Right lobe of liver (tissue), 6 donors: ENCODE results near the gene RBM44. TPM values are rescaled to one million over a fixed set of nuclear protein-coding genes. Genes with fewer than 3 reads are reported as not detected.
"Not testable (repeated sequence)": the region's sequence is repeated elsewhere in the genome, so short reads cannot be mapped to it uniquely, and the experiment has no call there.

ENCODE experiments used
- ATAC-seq, 4 donors: fragments of 200-7000 bp; cut with Tn5 transposase; one replicate each; pipeline ENCODE4 v1.9.1; 2020; ENCODE audit warnings: mild to moderate bottlenecking in 4 of 4, moderate library complexity in 4 of 4
- DNase-seq, 3 donors: peaks; one replicate each; pipeline ENCODE4 v3.0.0-alpha.2; 2020
- H3K27ac ChIP-seq, 3 donors: fragments of 200-600 bp; one replicate each; pipeline ENCODE4 v1.8.0; 2022
- H3K27me3 ChIP-seq, 2 donors: fragments of 200-600 bp; one replicate each; pipeline ENCODE4 v1.8.0; 2022
- H3K36me3 ChIP-seq, 4 donors: fragments of 200-600 bp; sonication (generic) in 1 of 4; one replicate each; pipeline versions ENCODE4 v1.5.1 to v1.8.0; 2017 to 2022; ENCODE audit warnings: control low read depth in 1 of 4
- H3K4me1 ChIP-seq, 4 donors: fragments of 200-600 bp; sonication (generic) in 1 of 4; one replicate each; pipeline versions ENCODE4 v1.5.1 to v1.8.0; 2017 to 2022; ENCODE audit warnings: control low read depth in 1 of 4
- H3K4me3 ChIP-seq, 3 donors: fragments of 200-600 bp; one replicate each; pipeline ENCODE4 v1.8.0; 2022
- H3K9me3 ChIP-seq, 4 donors: fragments of 200-600 bp; sonication (generic) in 1 of 4; one replicate each; pipeline versions ENCODE4 v1.5.1 to v1.8.0; 2017 to 2022; ENCODE audit warnings: control low read depth in 1 of 4
- CTCF ChIP-seq, 4 donors: fragments of 200-600 bp in 3 of 4; fragments of 450-650 bp in 1 of 4; IDR thresholded peaks; one replicate each; pipeline versions ENCODE4 v1.5.1 to v1.8.0; 2016 to 2022; ENCODE audit warnings: antibody characterized with exemption in 4 of 4, mild to moderate bottlenecking in 2 of 4
- POLR2A ChIP-seq: fragments of 450-650 bp; IDR thresholded peaks from one replicate; pipeline ENCODE4 v1.6.1; 2017; ENCODE audit warnings: antibody characterized with exemption, mild to moderate bottlenecking
- WGBS: methylation state at CpG from one replicate; pipeline ENCODE4 v1.1.6; 2018; ENCODE audit warnings: low coverage, low lambda C conversion rate; ENCODE audit not compliant: insufficient coverage; ENCODE audit errors: missing lambda C conversion rate; 5-methylcytosine and 5-hydroxymethylcytosine counted together
- intact Hi-C, 2 donors: fragments of 100-400 bp; cut with DNase I; formaldehyde crosslinking; loops; one replicate each; pipeline versions ENCODE4 v1.11.2 to v1.14.1; 2022
- total RNA-seq, 6 experiments: library from RNA; depleted of rRNA in 2 of 6; stranded (reverse); fragments of >200 nt in 2 of 6; fragmentation: NEBNext Ultra II Directional in 3 of 6; extraction: Animal tissue kit (Norgen Biotek cat#: 25700) in 3 of 6; gene quantifications; one replicate each; pipeline versions ENCODE4 v1.1.0 to v1.2.4, GENCODE V29; 2016 to 2023
- donor health status: DM: no; HTN: yes; CAD: no.
- donor health status: DM: no; HTN: no; CAD: no.
- donor health status: DM: no; HTN: no; CAD: no.
- donor health status: DM: no; HTN: yes; CAD: no.
- donor health status: DM: no; HTN: yes; CAD: no.

RBM44 gene
- total RNA-seq, 6 experiments from 2014 or later: 0.07 to 0.92 (median 0.20) TPM

- H3K27me3 ChIP-seq: no peaks in the 10 kb centered on the region
- H3K27ac ChIP-seq: peak overlapping the region in 1 of 3 donors; percentile 33
- H3K36me3 ChIP-seq: no peaks in the 10 kb centered on the region
- 90% methylated on average over 7 of the region's 7 CpGs for WGBS
- no peak overlapping the region for H3K4me3 ChIP-seq
- H3K4me1 ChIP-seq: peaks cover 0 to 40% (median 13%) of the 10 kb centered on the region in 4 donors
- intact Hi-C loops: no loop called here
- DNase-seq (no peak), ATAC-seq (no peak)
- no peaks in the 10 kb centered on the region for H3K9me3 ChIP-seq
- no peak for TF ChIP-seq CTCF (IDR thresholded peaks at IDR 0.05)
- TF ChIP-seq POLR2A: no peak
These were observed 67.1 kb downstream of the RBM44 start for GRCh38 chr2:237865623-237866041.

GRCh38 chr2:237866101-237866621 lies 67.6 kb downstream of the RBM44 start:
- H3K27ac ChIP-seq: no peak overlapping the region
- peaks cover 0 to 36% (median 13%) of the 10 kb centered on the region in 4 donors for H3K4me1 ChIP-seq
- ATAC-seq (no peak), DNase-seq (no peak)
- H3K4me3 ChIP-seq: no peak overlapping the region
- no peaks in the 10 kb centered on the region for H3K9me3 ChIP-seq
- intact Hi-C loops: no loop called here
- H3K36me3 ChIP-seq: no peaks in the 10 kb centered on the region
- WGBS: 79% methylated on average over 11 of the region's 13 CpGs
- TF ChIP-seq CTCF (IDR thresholded peaks at IDR 0.05) (no peak), POLR2A (no peak)
- no peaks in the 10 kb centered on the region for H3K27me3 ChIP-seq

- ATAC-seq: no peak
- no peaks in the 10 kb centered on the region for H3K36me3 ChIP-seq
- intact Hi-C loops: no loop called here
- no peaks in the 10 kb centered on the region for H3K27me3 ChIP-seq
- no peak overlapping the region for H3K27ac ChIP-seq
- no peak for DNase-seq
- no peaks in the 10 kb centered on the region for H3K9me3 ChIP-seq
- WGBS: 50% methylated on average over 1 of the region's 10 CpGs
- peaks cover 0 to 23% (median 7%) of the 10 kb centered on the region in 4 donors for H3K4me1 ChIP-seq
- no peak overlapping the region for H3K4me3 ChIP-seq
- TF ChIP-seq CTCF (IDR thresholded peaks at IDR 0.05) (no peak), POLR2A (no peak)
These were observed 68.9 kb downstream of the RBM44 start for GRCh38 chr2:237867465-237867864.

- ATAC-seq, H3K4me3 ChIP-seq, H3K36me3 ChIP-seq, H3K27ac ChIP-seq, H3K9me3 ChIP-seq, DNase-seq, H3K27me3 ChIP-seq, intact Hi-C loops: not testable (repeated sequence)
- WGBS: 100% methylated on average over 1 of the region's 4 CpGs
- peaks cover 0 to 17% (median 4%) of the 10 kb centered on the region in 4 donors for H3K4me1 ChIP-seq
These were observed 69.5 kb downstream of the RBM44 start for GRCh38 chr2:237868074-237868473.

- Histone ChIP-seq H3K4me1 (peaks cover 0 to 10% (median 2%) of the 10 kb centered on the region in 4 donors), H3K27me3 (no peaks in the 10 kb centered on the region), H3K27ac (no peak overlapping the region), H3K36me3 (no peaks in the 10 kb centered on the region), H3K9me3 (no peaks in the 10 kb centered on the region), H3K4me3 (no peak overlapping the region)
- TF ChIP-seq POLR2A (no peak), CTCF (IDR thresholded peaks at IDR 0.05) (no peak)
- DNase-seq: no peak
- ATAC-seq: no peak
- whole genome bisulfite sequencing: 69% methylated on average over 21 of the region's 22 CpGs
- intact Hi-C loops: no loop called here
These were observed 70.2 kb downstream of the RBM44 start for GRCh38 chr2:237868631-237869342.
